Heart right ventricle (tissue), 16 donors: ENCODE data around the gene TRIM8. TPM values are rescaled to one million over a fixed set of nuclear protein-coding genes. Genes with fewer than 3 reads are reported as not detected.

Experiments used
- ATAC-seq, 8 donors: fragments of 200-7000 bp; cut with Tn5 transposase; one replicate each; pipeline ENCODE4 v1.9.1; 2020; ENCODE audit warnings: mild to moderate bottlenecking in 8 of 8, moderate library complexity in 8 of 8, moderate number of reproducible peaks in 1 of 8
- DNase-seq, 2 donors: peaks; one replicate each; pipeline ENCODE4 v3.0.0-alpha.2; 2020
- H3K27ac ChIP-seq, 10 donors: fragments of 200-600 bp; sonication (generic) in 2 of 10; one replicate each; pipeline versions ENCODE4 v1.5.0 to v1.8.0; 2020 to 2022; ENCODE audit warnings: mild to moderate bottlenecking in 3 of 10
- H3K27me3 ChIP-seq, 7 donors: fragments of 200-600 bp; one replicate each; pipeline ENCODE4 v1.8.0; 2021 to 2022; ENCODE audit warnings: mild to moderate bottlenecking in 2 of 7
- H3K36me3 ChIP-seq, 9 donors: fragments of 200-600 bp; sonication (generic) in 1 of 9; one replicate each; pipeline versions ENCODE4 v1.5.0 to v1.8.0; 2020 to 2022; ENCODE audit warnings: mild to moderate bottlenecking in 2 of 9
- H3K4me1 ChIP-seq, 9 donors: fragments of 200-600 bp; sonication (generic) in 1 of 9; one replicate each; pipeline versions ENCODE4 v1.5.0 to v1.8.0; 2020 to 2022; ENCODE audit warnings: mild to moderate bottlenecking in 4 of 9
- H3K4me3 ChIP-seq, 10 donors: fragments of 200-600 bp; sonication (generic) in 2 of 10; one replicate each; pipeline versions ENCODE4 v1.5.0 to v1.8.0; 2020 to 2022; ENCODE audit warnings: mild to moderate bottlenecking in 7 of 10, moderate library complexity in 2 of 10
- H3K9me3 ChIP-seq, 11 donors: fragments of 200-600 bp in 10 of 11; sonication (generic) in 2 of 11; one replicate each; pipeline versions ENCODE4 v1.5.0 to v1.8.0; 2013 to 2022; ENCODE audit warnings: mild to moderate bottlenecking in 2 of 11, control low read depth in 1 of 11, moderate library complexity in 1 of 11
- CTCF ChIP-seq, 9 donors: fragments of 200-600 bp; sonication (generic) in 2 of 9; IDR thresholded peaks; one replicate each; pipeline versions ENCODE4 v1.5.0 to v1.8.0; 2021 to 2022; ENCODE audit warnings: antibody characterized with exemption in 9 of 9, mild to moderate bottlenecking in 5 of 9, moderate library complexity in 1 of 9
- WGBS, 2 donors: extraction: QIAGEN DNeasy Blood & Tissue Kit; methylation state at CpG; one replicate each; pipeline ENCODE4 v1.1.7; 2013; ENCODE audit warnings: inconsistent platforms in 1 of 2; 5-methylcytosine and 5-hydroxymethylcytosine counted together
- intact Hi-C, 10 donors: fragments of 100-400 bp; cut with DNase I; formaldehyde crosslinking; loops; one replicate each; pipeline versions ENCODE4 v1.11.1 to v1.14.2; 2022
- polyA plus RNA-seq, 2 donors: library from polyadenylated mRNA; stranded (reverse); fragments of 200-250 nt; gene quantifications; one replicate each; pipeline ENCODE4 v1.2.3, GENCODE V29; 2013
- total RNA-seq, 10 donors: library from RNA; stranded (reverse); fragmentation: NEBNext Ultra II Directional in 3 of 10; extraction: Animal tissue kit (Norgen Biotek cat#: 25700) in 3 of 10; gene quantifications; one replicate each; pipeline versions ENCODE4 v1.2.1 to v1.2.4, GENCODE V29; 2021 to 2023
- donor health status: Arrhythmogenic right ventricular cardiomyopathy.
- donor health status: ischemic (EF 13 %, LVEDD 7.1; RV severe dilation, severe dysfunction).
- donor health status: healthy with polysubstance abuse.
- donor health status: DM: no; HTN: yes; CAD: no.
- donor health status: DM: no; HTN: no; CAD: no.
- donor health status: ischemic (EF 25% LVEDD 6.9; RV normal size, moderate dysfunction).
- donor health status: ischemic (EF 25% LVEDD 5.7; RV mildly dilated, moderate dysfunction).
- donor health status: healthy.
- donor health status: DM: yes; HTN: yes; CAD: no.
- donor health status: Ischemic cardiomyopathy.
- donor health status: ischemic (EF 35%, LVEDD 5.7; RV mildly dilated, moderate dysfunction).
- donor health status: nonischemic (EF 11% LVEDD 7.7; RV severe dilation, severe dysfunction).
- donor health status: DM: yes; HTN: yes; CAD: no.
- donor health status: PGD.
- donor health status: ischemic (EF 29% LVEDD 5.4; RV normal size, mild dysfunction).
- donor health status: nonischemic (EF 23%, LVEDD 6.1; RV moderate dilation, normal function).

The TRIM8 gene
- total and polyA plus RNA-seq, 12 donors, result 27.9 to 147 (median 88.8) TPM

DNA sequence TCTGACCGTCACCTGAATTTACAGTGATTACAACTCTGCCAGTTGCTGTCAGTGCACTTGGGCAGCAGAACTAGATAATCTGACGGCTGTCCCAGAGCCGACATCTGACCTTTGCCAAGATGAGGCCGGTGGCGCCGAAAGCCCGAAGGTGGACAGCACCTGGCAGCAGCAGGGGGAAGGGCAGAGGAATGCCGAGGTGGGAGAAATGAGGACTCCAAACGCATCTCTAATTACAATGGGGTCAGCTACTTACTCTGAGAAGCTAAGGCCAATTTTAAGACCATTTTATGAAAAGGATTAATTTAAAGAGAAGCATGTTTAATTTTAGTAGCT, 33.8 kb downstream of the TRIM8 start:
- no peak for ATAC-seq
- H3K4me3 ChIP-seq, result no peak overlapping the region
- peaks cover 0 to 18% (median 0%) of the 10 kb centered on the region in 9 donors for H3K36me3 ChIP-seq
- intact Hi-C loops, result loop anchor here in 4 of 10 donors (5.0 kb wide), 1 partner anchor 34 kb away; the partner anchor contains the start of genes ARL3 (in 4 of the 4) and SFXN2 (in 4 of the 4)
- no peaks in the 10 kb centered on the region for H3K27me3 ChIP-seq
- no peaks in the 10 kb centered on the region for H3K9me3 ChIP-seq
- H3K27ac ChIP-seq, result peak overlapping the region in 8 of 10 donors; percentile 31 to 93 (median 54)
- WGBS, 2 donors, result 52 to 55% methylated on average over 9 of the region's 9 CpGs
- no peak for DNase-seq
- H3K4me1 ChIP-seq, result peaks cover 14 to 65% (median 64%) of the 10 kb centered on the region in 9 donors
- no peak for TF ChIP-seq CTCF (IDR thresholded peaks at IDR 0.05)

DNA sequence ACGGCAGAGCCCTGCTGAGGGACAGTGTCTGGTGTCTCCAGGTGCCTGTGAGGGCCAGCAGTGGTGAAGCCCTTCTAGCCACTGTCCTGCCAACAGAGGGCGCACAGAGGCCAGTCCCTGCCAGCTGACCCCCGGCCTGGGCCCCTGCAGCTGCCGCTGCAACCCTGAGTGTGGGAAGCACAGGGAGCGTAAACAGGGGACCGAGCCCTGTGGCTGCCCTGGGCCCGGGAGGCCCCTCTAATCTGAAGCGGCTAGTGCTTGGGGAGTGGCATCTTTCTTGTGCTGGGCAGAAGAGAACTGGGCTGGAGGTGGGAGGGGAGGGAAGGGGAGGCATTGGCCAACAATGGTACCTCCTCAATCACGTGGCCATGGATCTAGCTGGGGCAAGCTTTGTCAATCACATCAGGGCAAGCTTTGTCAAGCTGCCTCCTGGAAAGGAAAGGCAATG, 34.6 kb downstream of the TRIM8 start:
- peak overlapping the region in 4 of 10 donors; percentile 3 to 25 (median 6) for H3K4me3 ChIP-seq
- TF ChIP-seq CTCF (IDR thresholded peaks at IDR 0.05), result peak; percentile 42 to 78 (median 73)
- peak; percentile 33 to 76 (median 70) for ATAC-seq
- no peaks in the 10 kb centered on the region for H3K9me3 ChIP-seq
- intact Hi-C loops, result loop anchor here in 4 of 10 donors (5.0 kb wide), 1 partner anchor 33 kb away; the partner anchor contains the start of genes ARL3 (in 4 of the 4) and SFXN2 (in 4 of the 4)
- H3K27ac ChIP-seq, result peak overlapping the region in 8 of 10 donors; percentile 35 to 93 (median 44)
- H3K36me3 ChIP-seq, result peaks cover 0 to 25% (median 0%) of the 10 kb centered on the region in 9 donors
- peaks cover 8 to 57% (median 55%) of the 10 kb centered on the region in 9 donors for H3K4me1 ChIP-seq
- DNase-seq, result peak; percentile 63 to 70
- WGBS, 2 donors, result 11 to 14% methylated on average over 8 to 9 of the region's 9 CpGs
- no peaks in the 10 kb centered on the region for H3K27me3 ChIP-seq

GRCh38 chr10:102679596-102679995, 35.3 kb downstream of the TRIM8 start:
- ATAC-seq, result no peak

GRCh38 chr10:102681696-102682095, 37.4 kb downstream of the TRIM8 start:
- intact Hi-C loops, result no loop called here
- no peak overlapping the region for H3K27ac ChIP-seq
- H3K4me1 ChIP-seq, result peaks cover 5 to 30% (median 27%) of the 10 kb centered on the region in 9 donors
- ATAC-seq, result no peak
- no peak for TF ChIP-seq CTCF (IDR thresholded peaks at IDR 0.05)
- H3K27me3 ChIP-seq, result no peaks in the 10 kb centered on the region
- H3K4me3 ChIP-seq, result no peak overlapping the region
- WGBS, 2 donors, result 83 to 90% methylated on average over 5 of the region's 5 CpGs
- H3K36me3 ChIP-seq, result peaks cover 0 to 46% (median 9%) of the 10 kb centered on the region in 9 donors
- DNase-seq, result no peak
- H3K9me3 ChIP-seq, result no peaks in the 10 kb centered on the region

More at GRCh38 chr10:102679596-102679995, 35.3 kb downstream of the TRIM8 start:
- DNase-seq, result no peak
- Histone ChIP-seq H3K4me3 (no peak overlapping the region), H3K4me1 (peaks cover 8 to 50% (median 48%) of the 10 kb centered on the region in 9 donors), H3K27me3 (no peaks in the 10 kb centered on the region), H3K36me3 (peaks cover 0 to 32% (median 0%) of the 10 kb centered on the region in 9 donors), H3K9me3 (no peaks in the 10 kb centered on the region), H3K27ac (peak overlapping the region in 2 of 10 donors; percentile 45 to 56)
- 93 to 95% methylated on average over 4 of the region's 4 CpGs for WGBS, 2 donors
- TF ChIP-seq CTCF (IDR thresholded peaks at IDR 0.05), result no peak
- intact Hi-C loops, result loop anchor here in 4 of 10 donors (5.0 kb wide), 1 partner anchor 33 kb away; the partner anchor contains the start of genes ARL3 (in 4 of the 4) and SFXN2 (in 4 of the 4)
